Measurements from ENCODE around the gene ZNF701.
"Not testable (repeated sequence)": the region's sequence is repeated elsewhere in the genome, so short reads cannot be mapped to it uniquely, and the experiment has no call there.

ZNF701 gene

DNA sequence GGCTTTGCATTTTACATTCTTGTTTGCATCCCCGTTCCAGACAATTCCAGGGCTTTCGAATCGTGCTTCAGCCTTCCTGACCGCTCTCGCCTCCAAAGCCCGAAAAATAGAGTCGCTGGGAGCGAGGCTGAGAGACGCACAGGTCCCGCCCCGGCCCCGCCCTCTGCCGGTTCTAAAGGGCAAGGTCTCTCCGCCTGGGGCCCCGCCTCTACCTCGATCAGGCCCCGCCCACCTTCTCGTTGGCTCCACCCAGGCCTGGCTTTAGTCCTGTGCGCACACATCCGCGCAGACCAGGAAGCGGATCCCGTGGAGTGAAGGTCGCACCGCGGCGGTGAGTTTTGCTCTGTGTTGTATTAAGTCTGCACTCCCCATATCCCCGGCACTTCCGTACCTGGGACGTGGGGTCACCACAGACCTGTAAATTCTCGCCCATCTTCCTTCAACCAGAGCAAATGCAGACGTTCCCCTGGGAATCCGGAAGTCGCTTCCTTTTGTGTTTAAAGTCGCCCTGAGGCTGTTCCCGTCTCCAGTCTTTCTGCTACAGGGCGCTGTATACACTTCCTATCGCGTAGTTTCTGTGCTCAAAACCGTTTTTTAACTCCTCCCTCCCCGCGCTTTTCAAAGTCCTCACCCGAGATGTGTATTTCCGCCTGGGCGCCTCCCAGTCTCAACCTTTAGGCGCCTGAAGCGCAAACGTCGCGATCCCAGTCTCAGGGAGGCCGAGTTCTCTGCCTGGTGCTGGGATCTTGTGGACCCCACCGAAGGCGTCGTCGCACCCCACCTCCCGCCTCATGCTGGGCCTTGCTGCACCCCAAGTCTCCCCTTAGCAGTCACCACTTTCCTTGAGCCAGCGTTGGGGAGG lies at the start of gene ZNF701:
Gene ZNF701, plus strand, starts transcription at position 288 of the 862 bp plus-strand sequence. CDS start 3,861 bp downstream, outside the sequence.
- DNase-seq: peak; percentile 95

DNA sequence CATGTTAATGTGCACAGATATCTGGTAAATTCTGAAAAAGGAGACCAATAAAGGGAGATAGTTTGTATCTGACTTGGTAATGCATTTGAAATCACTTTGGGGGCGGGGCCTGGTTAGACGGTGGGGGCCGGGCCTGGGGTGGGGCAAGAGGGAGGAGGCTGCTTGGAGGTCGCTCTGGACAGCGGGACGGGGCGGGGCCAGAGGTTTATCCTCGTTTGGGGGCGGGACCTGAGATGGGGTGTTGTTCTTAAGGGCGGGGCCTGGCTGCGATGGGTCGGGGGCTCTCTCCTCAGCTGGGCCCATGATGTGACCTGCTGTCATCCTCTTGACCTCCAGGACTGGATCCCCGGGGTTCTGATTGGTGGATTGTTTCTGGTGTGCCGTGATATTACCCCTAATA lies 47.5 kb upstream of the ZNF701 start:
- no peak for DNase-seq

DNA sequence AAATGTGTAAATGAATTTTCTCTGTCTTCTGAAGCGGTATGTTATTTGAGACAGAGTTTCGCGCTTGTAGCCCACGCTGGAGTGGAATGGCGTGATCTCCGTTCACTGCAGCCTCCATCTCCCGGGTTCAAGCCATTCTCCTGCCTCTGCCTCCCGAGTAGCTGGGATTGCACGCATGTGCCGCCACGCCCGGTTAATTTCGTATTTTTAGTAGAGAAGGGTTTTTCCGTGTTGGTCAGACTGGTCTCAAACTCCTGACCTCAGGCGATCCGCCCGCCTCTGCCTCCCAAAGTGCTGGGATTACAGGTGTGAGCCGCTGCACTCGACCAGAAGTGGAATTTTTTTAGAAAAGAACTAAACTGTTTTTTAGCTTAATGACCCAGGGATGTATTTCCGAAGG lies 46.0 kb upstream of the ZNF701 start:
- DNase-seq: no peak

DNA sequence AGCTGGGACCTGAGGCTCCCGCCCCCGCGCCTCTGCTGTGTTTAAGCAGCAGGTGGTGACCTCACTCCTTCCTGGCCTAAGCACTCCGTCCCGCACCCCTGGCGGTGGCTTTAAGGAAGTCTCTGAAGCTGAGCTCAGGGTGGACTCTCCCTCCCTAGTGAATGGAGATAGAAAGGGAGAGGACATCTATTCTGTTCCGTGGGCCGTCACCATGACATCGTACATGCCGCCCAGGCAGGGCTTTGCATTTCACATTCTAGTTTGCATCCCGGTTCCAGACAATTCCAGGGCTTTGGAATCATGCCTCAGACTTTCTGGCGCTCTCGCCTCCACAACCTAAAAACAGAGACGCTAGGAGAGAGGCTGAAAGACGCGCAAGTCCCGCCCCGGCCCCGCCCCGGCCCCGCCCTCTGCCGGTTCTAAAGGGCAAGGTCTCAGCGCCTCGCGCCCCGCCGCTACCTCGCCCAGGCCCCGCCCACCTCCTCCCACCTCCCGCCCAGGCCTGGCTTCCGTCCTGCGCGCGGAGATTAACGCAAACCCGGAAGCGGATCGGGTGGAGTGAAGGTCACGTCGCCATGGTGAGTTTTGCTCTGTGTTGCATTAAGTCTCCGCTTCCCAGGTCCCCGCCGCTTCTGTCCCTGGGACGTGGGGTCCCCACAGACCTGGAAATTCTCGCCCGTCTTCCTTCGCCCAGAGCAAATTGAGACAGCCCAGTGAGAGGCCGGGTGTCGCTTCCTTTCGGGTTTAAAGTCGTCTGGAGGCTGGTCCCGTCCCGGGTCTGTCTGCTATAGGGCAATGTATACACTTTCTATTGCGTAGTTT lies 42.7 kb upstream of the ZNF701 start, which contains the start of gene ZNF808:
Gene ZNF808, plus strand, starts transcription at position 535 of the 822 bp plus-strand sequence. CDS start 15,617 bp downstream, outside the sequence.
- peak; percentile 98 for DNase-seq

DNA sequence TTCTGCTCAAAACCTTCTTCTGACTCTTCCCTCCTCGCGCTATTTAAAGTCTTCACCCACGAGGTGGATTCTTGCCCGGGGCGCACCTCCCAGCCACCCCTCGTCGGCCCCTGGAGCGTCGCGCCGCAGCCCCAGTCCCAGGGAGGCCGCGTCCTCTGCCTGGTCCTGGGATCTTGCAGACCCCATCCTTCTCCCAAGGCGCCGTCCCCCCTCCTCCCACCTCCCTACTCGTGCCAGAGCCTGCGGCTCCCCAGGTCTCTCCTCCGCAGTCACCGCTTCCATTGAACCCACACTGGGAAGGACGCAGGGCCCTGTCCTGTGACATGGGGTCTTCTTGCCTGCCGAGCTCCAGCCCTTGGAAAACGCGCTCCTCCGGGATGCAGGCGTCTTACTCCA lies 42.1 kb upstream of the ZNF701 start:
- DNase-seq: peak; percentile 56

DNA sequence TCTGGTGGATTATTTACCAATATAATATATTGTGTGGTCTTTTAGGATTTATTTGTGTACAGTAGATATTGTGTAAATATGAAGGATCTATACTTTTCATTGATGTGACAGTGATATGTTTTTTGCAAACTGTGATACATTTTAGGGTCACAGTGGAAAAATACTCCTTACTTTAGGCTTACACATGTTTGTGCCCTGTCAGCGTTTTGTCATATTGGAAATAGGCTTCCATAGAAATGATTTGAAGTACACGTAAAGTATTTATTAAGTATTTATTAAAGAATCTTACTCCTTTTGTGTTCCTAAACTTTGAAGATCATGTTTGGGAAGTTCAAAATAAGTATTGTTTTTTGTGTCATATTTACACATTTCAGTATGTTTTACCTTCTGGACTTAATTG lies 37.6 kb upstream of the ZNF701 start:
- no peak for DNase-seq

DNA sequence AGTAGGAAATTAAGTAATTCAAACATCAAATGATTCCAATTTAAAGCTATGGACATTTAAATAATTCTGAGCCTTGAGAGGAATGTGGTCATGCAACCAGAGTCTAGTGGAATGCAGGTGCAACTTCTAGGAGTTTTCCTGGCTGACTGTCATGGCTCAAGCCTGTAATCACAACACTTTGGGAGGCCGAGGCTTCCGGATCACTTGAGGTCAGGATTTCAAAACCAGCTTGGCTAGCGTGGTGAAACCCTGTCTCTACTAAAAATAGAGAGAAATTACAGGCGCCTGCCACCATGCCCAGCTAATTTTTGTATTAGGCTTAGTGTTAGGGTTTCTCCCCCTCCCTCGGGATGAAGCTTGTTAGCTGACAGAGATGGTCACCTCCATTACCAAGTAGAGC lies 36.2 kb upstream of the ZNF701 start:
- no peak for DNase-seq

DNA sequence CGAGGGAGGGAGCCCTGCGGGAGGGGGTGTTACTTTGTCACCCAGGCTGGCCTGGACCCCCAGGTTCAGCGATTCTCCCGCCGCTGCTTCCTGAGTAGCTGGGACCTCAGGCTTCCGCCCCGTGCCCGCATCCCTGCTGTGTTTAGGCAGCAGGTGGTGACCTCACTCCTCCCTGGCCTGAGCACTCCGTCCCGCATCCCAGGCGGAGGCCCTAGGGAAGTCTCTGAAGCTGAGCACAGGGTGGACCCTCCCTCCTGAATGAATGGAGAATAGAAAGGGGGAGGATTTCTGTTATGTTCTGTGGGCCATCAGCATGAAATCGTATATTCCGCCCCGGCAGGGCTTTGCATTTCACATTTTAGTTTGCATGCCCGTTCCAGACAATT lies 34.7 kb upstream of the ZNF701 start:
- not testable (repeated sequence) for DNase-seq

DNA sequence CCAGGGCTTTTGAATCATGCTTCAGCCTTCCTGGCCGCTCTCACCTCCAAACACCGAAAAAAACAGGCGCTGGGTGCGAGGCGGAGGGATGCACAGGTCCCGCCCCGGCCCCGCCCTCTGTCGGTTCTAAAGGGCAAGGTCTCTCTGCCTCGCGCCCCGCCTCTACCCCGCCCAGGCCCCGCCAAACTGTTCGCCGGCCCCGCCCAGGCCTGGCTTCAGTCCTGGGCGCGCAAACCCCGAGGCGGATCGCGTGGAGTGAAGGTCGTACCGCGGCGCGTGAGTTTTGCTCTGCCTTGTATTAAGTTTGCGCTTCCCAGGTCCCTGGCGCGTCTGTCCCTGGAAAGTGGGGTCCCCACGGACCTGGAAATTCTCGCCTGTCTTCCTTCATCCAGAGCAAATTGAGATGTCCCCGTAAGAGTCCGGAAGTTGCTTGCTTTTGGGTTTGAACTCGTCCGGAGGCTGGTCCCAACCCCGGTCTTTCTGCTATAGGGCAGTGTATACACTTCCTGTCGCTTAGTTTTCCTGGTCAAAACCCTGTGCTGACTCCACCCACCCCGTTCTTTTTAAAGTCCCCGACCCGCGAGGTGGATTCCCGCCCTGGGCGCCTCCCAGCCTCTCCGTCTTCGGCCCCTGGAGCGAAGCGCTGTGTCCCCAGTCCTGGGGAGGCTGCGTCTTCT lies 34.2 kb upstream of the ZNF701 start:
- no peak for DNase-seq

DNA sequence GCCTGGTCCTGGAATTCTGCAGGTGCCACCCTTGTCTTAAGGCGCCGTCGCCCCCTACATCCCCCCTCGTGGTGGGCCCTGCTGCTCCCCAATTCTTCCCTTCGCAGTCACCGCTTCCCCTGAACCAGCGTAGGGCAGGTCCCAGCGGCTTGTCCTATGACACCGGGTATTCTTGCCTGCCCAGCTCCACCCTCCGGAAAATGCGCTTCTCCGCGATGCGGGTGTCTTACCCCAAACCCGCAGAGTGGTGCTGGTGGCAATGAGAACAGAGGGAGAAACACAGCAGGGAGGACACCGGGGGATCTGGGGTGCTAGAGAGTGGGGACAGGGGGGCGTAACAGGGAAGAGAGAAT lies 33.7 kb upstream of the ZNF701 start:
- no peak for DNase-seq

DNA sequence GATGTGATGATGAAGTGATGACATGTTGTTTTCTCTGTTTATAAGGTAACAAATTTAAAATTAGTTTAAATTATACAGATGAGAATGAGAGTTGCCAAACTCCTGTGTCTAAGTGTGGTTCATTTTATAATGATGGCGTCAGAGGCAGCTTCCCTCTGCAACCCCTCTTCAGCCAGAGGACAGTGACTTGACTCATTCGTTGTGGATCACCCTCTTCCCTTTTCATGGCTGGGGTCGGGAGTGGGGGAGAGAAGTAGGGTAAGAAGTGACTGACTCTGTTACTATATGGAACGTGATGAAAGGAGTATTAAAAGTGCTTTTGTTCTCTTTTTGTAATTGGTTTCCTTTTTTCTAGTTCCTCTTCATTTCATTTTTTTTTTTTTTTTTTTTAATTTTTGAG lies 31.3 kb upstream of the ZNF701 start:
- DNase-seq: not testable (repeated sequence)

DNA sequence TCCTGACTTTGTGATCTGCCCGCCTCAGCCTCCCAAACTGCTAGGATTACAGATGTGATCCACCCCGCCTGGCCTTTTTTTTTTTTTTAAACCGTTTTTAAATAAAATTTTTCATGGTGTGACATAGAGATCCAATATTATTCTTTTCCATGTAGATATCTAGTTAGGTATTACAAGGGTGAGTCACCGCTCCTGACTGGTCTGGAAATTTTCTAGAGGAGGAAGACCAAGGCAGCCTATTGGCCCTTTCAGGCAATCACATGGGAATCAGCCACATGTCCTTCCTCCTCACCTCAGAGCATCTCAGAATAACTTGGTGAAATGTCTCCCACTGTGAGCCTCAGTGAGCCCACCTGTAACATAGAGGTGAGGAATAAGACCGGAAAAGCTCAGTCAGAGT lies 28.9 kb upstream of the ZNF701 start:
- not testable (repeated sequence) for DNase-seq

DNA sequence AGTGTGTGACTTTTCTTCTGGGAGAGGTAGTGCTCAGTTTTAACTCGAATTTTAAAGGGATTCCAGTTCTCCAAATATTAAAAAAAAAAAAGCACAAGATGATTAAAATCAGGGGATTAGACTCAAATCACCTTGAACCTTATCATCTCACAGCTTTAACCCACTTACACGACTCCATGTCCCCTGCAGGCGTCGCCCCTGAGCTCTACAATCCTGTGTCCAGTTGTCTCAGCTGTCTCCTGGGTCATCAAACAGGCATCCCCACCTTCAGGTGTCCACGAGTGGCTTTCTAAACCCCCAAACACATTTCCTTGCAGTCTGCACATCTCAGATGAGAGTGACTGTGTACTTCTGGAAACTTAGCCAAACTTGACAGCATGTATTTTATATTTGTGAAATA lies 28.5 kb upstream of the ZNF701 start:
- no peak for DNase-seq

DNA sequence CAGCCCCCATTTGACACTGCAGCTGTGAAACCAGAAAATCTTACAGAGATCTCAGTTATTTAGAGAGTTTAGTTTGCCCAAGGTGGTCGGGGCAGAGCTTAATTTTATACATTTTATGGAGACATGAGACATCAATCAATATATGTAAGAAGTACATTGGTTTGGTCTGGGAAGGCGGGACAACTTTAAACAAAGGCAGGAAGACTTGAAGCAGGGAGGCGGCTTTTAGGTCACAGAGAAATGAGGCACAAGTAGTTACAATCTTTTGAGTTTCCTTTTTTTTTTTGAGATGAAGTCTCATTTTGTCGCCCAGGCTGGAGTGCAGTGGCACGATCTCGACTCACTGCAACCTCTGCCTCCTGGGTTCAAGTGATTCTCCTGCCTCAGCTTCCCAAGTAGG lies 27.5 kb upstream of the ZNF701 start:
- not testable (repeated sequence) for DNase-seq

DNA sequence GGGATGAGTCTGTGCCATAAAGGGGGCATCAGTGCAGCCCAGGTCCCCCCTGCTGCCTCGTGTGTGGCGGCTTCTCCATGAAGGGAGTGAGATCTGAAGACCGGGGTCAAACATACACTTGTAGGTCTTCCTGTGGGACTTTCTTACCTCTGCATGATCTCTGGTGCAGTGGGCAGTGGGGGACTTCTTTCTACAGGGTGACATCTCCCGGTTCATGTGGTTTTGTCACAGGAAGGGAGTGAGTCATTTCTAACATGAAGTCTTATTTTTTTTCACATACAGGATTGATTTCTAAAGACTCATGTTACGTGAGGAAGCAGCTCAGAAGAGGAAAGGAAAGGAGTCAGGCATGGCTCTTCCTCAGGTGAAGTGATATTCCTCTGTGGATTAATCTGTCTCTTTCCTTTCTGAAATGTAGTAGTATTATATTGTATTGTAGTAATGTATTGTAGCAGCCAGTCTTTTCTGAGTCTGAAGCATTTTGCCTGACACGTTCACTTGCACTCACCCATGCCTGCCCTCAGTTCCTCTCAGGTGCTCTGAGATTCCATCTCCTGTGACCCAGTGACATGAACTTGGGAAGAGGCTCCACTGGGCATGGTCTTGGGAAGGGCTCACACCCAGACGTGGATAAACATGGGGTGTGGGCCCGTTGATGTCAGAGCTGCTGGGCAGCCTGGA lies 27.0 kb upstream of the ZNF701 start:
- no peak for DNase-seq

DNA sequence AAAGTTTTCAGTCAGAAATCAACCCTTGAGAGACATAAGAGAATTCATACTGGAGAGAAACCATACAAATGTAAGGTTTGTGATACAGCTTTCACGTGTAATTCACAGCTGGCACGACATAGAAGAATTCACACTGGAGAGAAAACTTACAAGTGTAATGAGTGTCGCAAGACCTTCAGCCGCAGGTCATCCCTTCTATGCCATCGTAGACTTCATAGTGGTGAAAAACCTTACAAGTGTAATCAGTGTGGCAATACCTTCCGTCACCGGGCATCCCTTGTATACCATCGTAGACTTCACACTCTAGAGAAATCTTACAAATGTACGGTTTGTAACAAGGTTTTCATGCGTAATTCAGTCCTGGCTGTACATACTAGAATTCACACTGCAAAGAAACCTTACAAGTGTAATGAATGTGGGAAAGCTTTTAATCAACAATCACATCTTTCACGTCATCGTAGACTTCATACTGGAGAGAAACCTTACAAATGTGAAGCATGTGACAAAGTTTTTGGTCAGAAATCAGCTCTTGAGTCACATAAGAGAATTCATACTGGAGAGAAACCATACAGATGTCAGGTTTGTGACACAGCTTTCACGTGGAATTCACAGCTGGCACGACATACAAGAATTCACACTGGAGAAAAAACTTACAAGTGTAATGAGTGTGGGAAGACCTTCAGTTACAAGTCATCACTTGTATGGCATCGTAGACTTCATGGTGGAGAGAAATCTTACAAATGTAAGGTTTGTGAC lies 15.7 kb upstream of the ZNF701 start:
- DNase-seq: no peak

DNA sequence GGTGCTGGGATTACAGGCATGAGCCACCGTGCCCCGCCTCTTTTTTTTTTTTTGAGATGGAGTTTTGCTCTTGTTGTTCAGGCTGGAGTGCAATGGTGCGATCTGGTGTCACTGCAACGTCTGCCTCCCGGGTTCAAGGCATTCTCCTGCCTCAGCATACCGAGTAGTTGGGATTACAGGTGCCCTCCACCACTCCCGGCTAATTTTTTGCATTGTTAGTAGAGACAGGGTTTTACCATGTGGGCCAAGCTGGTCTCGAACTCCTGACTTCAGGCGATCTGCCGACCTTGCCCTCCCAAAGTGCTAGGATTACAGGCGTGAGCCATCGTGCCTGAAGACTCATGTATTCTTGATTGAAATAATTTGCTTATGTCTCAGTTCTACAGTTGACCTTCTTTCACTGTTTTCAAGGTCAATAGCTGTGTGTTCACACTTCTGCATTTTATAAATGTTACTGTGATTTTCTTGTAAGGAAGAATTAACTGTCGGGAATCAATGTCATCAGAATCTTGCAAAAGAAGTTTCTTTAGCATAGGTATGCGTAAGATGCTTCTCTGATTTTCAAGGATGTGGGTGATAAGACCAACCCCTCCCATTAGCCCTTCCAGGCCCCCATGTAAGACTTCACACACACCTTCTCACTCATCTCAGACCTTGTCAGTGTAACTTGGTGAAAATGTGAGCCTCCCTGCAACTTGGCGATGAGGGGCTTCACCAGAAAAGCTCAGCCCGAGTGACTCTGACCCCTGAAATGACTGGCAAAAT lies 12.7 kb upstream of the ZNF701 start:
- no peak for DNase-seq

DNA sequence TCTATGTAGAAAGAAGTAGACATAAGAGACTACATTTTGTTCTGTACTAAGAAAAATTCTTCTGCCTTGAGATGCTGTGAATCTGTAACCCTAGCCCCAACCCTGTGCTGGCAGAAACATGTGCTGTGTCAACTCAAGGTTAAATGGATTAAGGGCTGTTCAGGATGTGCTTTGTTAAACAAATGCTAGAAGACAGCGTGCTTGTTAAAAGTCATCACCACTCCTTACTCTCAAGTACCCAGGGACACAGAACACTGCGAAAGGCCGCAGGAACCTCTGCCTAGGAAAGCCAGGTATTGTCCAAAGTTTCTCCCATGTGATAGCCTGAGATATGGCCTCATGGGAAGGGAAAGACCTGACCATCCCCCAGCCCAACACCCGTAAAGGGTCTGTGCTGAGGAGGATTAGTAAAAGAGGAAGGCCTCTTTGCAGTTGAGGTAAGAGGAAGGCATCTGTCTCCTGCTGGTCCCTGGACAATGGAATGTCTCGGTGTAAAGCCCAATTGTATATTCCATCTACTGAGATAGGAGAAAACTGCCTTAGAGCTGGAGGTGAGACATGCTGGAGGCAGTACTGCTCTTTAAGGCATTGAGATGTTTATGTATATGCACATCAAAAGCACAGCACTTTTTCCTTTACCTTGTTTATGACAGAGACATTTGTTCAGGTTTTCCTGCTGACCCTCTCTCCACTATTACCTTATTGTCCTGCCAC lies 11.2 kb upstream of the ZNF701 start:
- DNase-seq: not testable (repeated sequence)

DNA sequence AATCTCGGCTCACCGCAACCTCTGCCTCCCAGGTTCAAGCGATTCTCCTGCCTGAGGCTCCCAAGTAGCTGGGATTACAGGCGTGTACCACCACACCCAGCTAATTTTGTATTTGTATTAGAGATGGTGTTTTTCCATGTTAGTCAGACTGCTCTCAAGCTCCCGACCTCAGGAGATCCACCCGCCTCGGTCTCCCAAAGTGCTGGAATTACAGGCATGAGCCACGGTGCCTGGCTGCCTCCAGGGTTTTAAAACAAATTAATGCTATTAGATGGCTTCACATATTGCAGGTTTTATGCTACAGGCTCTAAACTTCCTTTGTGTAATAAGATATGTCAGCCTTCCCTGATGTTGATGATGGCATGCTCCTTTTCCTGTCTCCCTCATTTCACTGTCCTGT lies 8.5 kb upstream of the ZNF701 start:
- not testable (repeated sequence) for DNase-seq

DNA sequence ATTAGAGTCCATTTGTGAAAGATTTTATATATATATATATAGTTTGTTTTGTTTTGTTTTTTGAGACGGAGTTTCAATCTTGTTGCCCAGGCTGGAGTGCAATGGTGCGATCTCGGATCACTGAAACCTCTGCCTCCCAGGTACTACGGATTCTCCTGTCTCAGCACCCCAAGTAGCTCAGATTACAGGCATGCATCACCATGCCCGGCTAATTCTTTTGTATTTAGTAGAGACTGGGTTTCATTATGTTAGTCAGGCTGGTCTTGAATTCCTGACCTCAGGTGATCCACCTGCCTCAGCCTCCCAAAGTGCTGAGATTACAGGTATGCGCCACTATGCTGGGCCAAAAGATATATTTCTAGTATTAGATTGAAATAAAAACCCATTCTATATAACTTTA lies 4.0 kb upstream of the ZNF701 start:
- no peak for DNase-seq

DNA sequence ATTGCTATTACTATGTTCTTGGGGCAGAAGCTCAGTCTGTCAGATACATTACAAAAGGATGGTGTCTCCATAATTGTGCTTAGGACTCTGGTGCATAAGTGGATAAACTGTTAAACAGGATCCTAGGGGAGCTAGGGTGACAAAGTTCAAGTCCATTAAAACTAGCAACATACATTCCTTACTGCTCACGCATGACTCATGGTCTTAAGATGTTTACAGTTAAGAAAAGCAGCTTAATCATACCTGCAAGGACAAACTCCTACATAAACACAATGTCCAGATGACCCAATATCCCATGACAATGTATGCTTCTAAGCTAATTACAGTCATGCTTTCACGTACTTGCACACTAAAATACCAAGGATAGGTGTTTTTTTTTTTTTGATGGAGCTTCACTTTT lies 3.5 kb upstream of the ZNF701 start:
- peak; percentile 14 for DNase-seq

Data from DMS53 (cell line).